ENCODE measurements around the gene ATF7IP2.

DNA sequence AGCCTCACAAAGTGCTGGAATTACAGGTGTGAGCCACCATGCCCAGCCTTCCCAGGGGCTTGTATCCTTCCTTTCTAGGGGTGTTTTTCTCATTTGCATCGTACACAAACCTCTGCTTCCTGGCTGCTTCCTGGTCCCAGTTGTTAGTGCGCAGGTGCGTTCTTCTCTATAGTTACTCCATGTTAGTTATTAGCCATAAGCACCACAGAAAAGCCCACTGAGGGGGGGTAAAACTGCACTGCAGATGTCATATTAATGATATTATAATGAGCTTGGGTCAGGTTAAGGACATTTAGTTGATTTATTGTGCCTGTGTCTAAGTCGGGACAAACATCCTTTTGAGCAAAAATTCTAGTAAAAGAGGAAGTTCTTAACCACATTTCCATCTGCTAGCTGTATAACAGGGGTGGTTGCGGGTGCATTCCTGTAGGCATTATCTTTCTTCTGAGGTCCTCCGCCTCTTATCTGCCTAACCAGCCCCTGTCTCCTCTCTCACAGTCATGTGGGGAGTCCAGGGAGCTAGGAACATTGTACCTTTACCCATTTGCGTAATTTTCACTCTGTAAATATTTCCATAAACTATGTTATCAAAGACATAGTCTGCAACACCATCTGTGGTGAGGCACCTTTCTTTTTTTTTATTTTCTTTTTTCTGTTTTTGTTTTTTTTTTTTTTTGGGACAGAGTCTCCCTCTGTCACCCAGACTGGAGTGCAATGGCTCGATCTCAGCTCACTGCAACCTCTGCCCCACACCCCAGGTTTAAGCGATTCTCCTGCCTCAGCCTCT lies 23.6 kb upstream of the ATF7IP2 start:
- no peak for TF ChIP-seq CTCF (IDR thresholded peaks at IDR 0.05; ENCODE audit: low read depth, low read length, missing input control)
- peak; percentile 66 for TF ChIP-seq MAX (IDR thresholded peaks at IDR 0.05)
